Thoracic aorta (tissue), 2 donors: ENCODE results near the gene ACTR1A. TPM values are rescaled to one million over a fixed set of nuclear protein-coding genes. Genes with fewer than 3 reads are reported as not detected.

Experiments used
- ATAC-seq: fragments of 150-250 bp; one replicate; pipeline ENCODE4 v1.8.0; 2017; ENCODE audit warnings: low read depth; ENCODE audit not compliant: insufficient number of reproducible peaks, low FRiP score
- DNase-seq: peaks from one replicate; pipeline ENCODE4 v3.0.0-alpha.2; 2020; ENCODE audit warnings: low spot score
- H3K27ac ChIP-seq, 2 donors: fragments of 200-600 bp; sonication (generic); 1 replicate in 1 of 2; 2 replicates in 1 of 2; pipeline ENCODE4 v1.5.1; 2016; ENCODE audit warnings: mild to moderate bottlenecking in 2 of 2, moderate library complexity in 2 of 2
- H3K27me3 ChIP-seq: fragments of 200-600 bp; sonication (generic); replicated peaks from 2 replicates; pipeline ENCODE4 v1.6.0; 2016; ENCODE audit warnings: mild to moderate bottlenecking; ENCODE audit not compliant: insufficient read depth
- H3K36me3 ChIP-seq: fragments of 200-600 bp; sonication (generic); one replicate; pipeline ENCODE4 v1.5.1; 2016
- H3K4me1 ChIP-seq, 2 donors: fragments of 200-600 bp; sonication (generic); 1 replicate in 1 of 2; 2 replicates in 1 of 2; pipeline versions ENCODE4 v1.5.1 to v1.6.0; 2016; ENCODE audit warnings: low read depth in 2 of 2, mild to moderate bottlenecking in 1 of 2; ENCODE audit not compliant: control insufficient read depth in 1 of 2
- H3K4me3 ChIP-seq: fragments of 200-600 bp; sonication (generic); 2 replicates; pipeline ENCODE4 v1.5.1; 2016; ENCODE audit warnings: mild to moderate bottlenecking
- H3K9me3 ChIP-seq: fragments of 200-600 bp; sonication (generic); 2 replicates; pipeline ENCODE4 v1.5.1; 2016
- CTCF ChIP-seq: fragments of 200-600 bp; sonication (generic); IDR thresholded peaks from one replicate; pipeline ENCODE4 v1.5.1; 2019; ENCODE audit warnings: antibody characterized with exemption
- total RNA-seq, 2 donors: library from RNA; depleted of rRNA; stranded (reverse); fragments of >200 nt; gene quantifications; one replicate each; pipeline versions ENCODE4 v1.1.0 to v1.2.3, GENCODE V29; 2016

The ACTR1A gene
- total RNA-seq, 2 donors from 2014 or later, result 98.0 to 116 TPM

- no peaks in the 10 kb centered on the region for H3K9me3 ChIP-seq
- ATAC-seq (peak; percentile 34), DNase-seq (no peak)
- H3K4me3 ChIP-seq, result no peak overlapping the region
- H3K27me3 ChIP-seq, result no peaks in the 10 kb centered on the region
- H3K27ac ChIP-seq, result peak overlapping the region in 1 of 2 donors; percentile 45
- no peak for TF ChIP-seq CTCF
- peaks cover 0 to 18% of the 10 kb centered on the region in 2 donors for H3K4me1 ChIP-seq
- no peaks in the 10 kb centered on the region for H3K36me3 ChIP-seq
These were observed 49.7 kb downstream of the ACTR1A start for GRCh38 chr10:102452672-102453340.

GRCh38 chr10:102451105-102451969, 51.2 kb downstream of the ACTR1A start, which contains the start of gene C10orf95:
TSS of gene C10orf95 (minus strand) at chr10:102451543. CDS start at chr10:102451093, 450 bp downstream.
- Histone ChIP-seq H3K27me3 (no peaks in the 10 kb centered on the region), H3K9me3 (no peaks in the 10 kb centered on the region), H3K36me3 (no peaks in the 10 kb centered on the region), H3K4me1 (peaks cover 0 to 18% of the 10 kb centered on the region in 2 donors), H3K4me3 (peak within 1 kb of the TSS; percentile 90), H3K27ac (peak within 1 kb of the TSS; percentile 61 to 66)
- no peak for ATAC-seq
- no peak for TF ChIP-seq CTCF
- DNase-seq, result no peak

- DNase-seq (no peak), ATAC-seq (peak; percentile 70)
- Histone ChIP-seq H3K9me3 (no peaks in the 10 kb centered on the region), H3K4me3 (peak overlapping the region; percentile 90), H3K4me1 (peaks cover 0 to 18% of the 10 kb centered on the region in 2 donors), H3K36me3 (no peaks in the 10 kb centered on the region), H3K27me3 (no peaks in the 10 kb centered on the region), H3K27ac (peak overlapping the region; percentile 61 to 66)
- TF ChIP-seq CTCF, result no peak
These were observed 52.0 kb downstream of the ACTR1A start for GRCh38 chr10:102450374-102451104.

GRCh38 chr10:102450124-102450373, 52.5 kb downstream of the ACTR1A start:
- DNase-seq (no peak), ATAC-seq (no peak)
- Histone ChIP-seq H3K27me3 (no peaks in the 10 kb centered on the region), H3K4me1 (peaks cover 0 to 18% of the 10 kb centered on the region in 2 donors), H3K4me3 (peak overlapping the region; percentile 90), H3K36me3 (no peaks in the 10 kb centered on the region), H3K9me3 (no peaks in the 10 kb centered on the region), H3K27ac (peak overlapping the region in 1 of 2 donors; percentile 66)
- no peak for TF ChIP-seq CTCF
